NCI-H2029 treated with DMSO at 0.1 percent for 48 hours (cell line): ENCODE results near the gene SLC52A3.

Source experiments
- DNase-seq: peaks from one replicate; lab custom pipeline; 2025; lab: John Stamatoyannopoulos, UW

The SLC52A3 gene

DNA sequence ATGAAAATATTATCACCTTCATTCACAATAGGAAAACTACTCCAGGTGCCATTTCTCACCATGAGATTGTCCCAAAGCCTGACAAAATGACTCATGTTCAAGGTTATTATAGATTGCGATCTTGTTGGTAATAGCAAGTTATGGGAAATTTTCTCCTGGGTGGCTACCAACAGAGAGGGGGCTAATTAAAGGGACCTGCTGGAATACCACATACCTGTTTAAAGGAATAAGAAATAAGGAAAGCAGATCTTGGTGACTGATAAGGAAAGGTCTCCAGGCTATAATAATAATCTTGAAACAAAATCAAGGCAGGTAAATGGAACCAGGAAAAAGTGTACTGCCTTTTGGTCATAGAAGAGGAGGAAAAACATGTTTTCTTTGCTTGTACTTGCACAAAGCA is 1.4 kb downstream of the SLC52A3 start:
- DNase-seq, result no peak

DNA sequence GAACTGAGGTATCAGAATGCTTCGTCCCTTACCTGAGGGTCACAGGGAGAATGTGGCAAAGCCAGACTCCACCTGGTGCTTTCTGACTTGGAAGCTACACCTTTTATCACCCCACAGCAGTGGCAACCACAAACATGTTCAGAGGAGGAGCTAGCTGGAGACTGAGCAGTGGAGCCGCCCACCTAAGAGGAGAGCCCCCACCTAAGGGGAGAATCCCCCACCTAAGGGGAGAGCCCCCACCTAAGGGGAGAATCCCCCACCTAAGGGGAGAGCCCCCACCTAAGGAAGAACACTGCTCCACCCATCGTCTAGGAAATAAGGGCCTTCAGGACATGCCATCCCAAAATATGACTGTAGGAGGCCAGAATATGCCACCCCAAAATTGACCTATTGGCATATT is 4.0 kb downstream of the SLC52A3 start:
- no peak for DNase-seq

- no peak for DNase-seq
Measured at GRCh38 chr20:761418-762381, 6.6 kb downstream of the SLC52A3 start.

GRCh38 chr20:760751-761417 is 7.4 kb downstream of the SLC52A3 start:
- no peak for DNase-seq

DNA sequence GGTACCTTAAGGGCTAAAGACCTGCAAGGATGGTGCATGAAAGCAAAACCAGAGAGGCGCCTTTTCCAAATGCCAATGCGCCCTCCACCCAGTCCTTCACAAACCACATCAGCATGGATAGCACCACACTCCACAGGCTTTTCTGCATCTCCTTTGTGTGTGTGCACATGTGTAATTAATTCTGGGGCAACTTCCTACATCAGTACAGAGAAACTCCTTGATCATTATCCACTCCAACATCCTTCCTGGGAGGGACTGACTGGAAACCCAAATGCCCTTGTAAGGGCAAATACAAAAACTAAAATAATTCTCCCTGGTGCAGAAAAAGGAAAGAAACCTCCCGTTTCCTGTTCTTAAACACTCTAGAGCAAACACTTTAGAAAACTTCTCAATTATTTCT is 10.8 kb downstream of the SLC52A3 start:
- DNase-seq, result no peak

- DNase-seq, result no peak
Measured at GRCh38 chr20:755941-756340, 12.4 kb downstream of the SLC52A3 start.

GRCh38 chr20:754904-755303 is 13.4 kb downstream of the SLC52A3 start:
- no peak for DNase-seq

GRCh38 chr20:753897-754635 is 14.2 kb downstream of the SLC52A3 start:
- no peak for DNase-seq

- DNase-seq, result no peak
Measured at GRCh38 chr20:753136-753535, 15.2 kb downstream of the SLC52A3 start.

DNA sequence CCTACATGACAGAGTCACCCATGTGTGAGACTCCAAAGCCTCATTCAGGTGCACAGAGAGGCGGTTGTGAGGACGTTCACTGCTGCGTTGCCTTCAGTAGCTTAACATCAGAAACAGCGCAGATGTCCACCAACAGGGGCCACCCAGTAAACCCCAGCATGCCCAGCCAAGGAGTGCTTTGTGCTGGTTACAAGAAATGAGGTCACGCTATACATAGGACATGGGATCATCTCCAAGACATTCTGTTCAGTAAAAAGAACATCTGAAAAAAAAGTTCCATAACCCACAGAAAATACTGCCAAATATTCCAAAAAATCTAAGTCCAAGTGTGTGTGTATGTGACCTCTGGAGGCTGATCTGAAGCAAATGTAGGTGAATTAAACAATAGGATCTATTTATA is 16.0 kb downstream of the SLC52A3 start:
- DNase-seq, result no peak

- DNase-seq, result no peak
Measured at GRCh38 chr20:751761-752160, 16.5 kb downstream of the SLC52A3 start.

DNA sequence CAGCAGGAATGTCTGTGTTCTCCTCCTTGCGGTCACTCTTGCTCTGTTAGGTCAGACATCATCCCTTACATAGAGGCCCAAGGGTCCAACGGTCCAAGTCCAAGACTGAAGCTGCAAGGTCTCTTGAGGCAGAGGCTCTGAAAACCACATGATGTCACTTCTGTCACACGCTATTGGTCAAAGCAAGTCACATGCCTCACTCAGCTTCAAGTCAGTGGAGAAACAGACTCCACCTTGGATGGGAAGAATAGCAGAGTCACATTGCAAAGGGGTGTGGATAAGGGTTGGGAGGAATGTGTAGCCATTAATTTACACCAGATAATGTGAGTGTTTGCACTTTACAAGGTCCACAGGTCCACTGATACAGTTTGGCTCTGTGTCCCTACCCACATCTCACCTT is 17.5 kb downstream of the SLC52A3 start:
- DNase-seq, result no peak

- DNase-seq, result no peak
Measured at GRCh38 chr20:745683-746301, 22.5 kb downstream of the SLC52A3 start.

DNA sequence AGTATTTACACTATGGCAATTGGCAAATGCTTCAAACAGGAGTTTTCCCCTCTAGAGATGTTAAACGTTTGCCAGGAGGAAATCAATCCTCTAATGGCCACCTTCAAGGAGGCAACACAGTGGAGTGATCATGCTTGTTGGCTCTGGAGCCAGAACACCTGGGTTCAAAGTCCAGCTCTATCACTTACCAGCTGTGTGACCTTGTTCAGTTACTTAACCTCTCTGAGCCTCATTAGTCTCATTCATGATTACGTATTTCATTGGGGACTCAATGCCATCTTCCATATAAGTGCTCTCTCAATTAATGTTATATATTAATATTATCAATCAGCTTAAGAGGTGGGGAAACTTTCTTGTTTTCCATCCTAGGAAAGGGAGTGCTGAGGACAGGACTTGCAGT is 26.1 kb downstream of the SLC52A3 start:
- no peak for DNase-seq

DNA sequence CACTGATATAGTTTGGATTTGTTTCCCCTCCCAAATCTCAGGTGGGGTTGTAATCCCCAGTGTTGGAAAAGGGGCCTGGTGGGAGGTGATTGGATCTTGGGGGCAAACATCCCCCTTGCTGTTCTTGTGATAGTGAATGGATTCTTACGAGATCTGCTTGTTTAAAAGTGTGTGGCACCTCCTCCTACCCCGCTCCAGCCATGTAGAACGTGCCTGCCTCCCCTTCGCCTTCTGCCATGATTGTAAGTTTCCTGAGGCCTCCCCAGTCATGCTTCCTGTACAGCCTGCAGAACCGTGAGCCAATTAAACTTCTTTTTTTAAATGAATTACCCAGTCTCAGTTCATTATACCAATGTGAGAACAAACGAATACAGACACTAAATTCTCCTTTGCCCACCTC is 26.7 kb downstream of the SLC52A3 start:
- DNase-seq, result no peak

DNA sequence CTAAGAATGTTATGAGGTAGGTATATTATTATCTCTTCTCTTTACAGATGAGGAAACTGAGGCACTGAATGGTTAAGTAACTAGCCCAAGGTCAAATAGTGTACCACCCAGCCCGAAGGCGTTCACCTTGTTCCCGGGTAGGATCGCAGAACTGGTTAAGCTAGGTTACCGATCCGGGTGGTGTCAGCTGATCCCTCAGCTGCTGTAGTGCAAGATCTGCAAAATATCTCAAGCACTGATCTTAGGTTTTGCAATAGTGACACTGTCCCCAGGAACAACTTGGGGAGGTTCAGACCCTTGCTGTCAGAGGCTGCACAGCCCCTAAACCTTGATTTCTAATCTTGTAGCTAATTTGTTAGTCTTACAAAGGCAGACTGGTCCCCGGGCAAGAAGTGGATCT is 28.1 kb downstream of the SLC52A3 start:
- no peak for DNase-seq

GRCh38 chr20:739736-740135 is 28.6 kb downstream of the SLC52A3 start:
- DNase-seq, result no peak

- DNase-seq, result no peak
Measured at GRCh38 chr20:733861-734260, 34.4 kb downstream of the SLC52A3 start.

- DNase-seq, result no peak
Measured at GRCh38 chr20:732727-733126, 35.6 kb downstream of the SLC52A3 start.

GRCh38 chr20:731891-732560 is 36.3 kb downstream of the SLC52A3 start:
- DNase-seq, result no peak

DNA sequence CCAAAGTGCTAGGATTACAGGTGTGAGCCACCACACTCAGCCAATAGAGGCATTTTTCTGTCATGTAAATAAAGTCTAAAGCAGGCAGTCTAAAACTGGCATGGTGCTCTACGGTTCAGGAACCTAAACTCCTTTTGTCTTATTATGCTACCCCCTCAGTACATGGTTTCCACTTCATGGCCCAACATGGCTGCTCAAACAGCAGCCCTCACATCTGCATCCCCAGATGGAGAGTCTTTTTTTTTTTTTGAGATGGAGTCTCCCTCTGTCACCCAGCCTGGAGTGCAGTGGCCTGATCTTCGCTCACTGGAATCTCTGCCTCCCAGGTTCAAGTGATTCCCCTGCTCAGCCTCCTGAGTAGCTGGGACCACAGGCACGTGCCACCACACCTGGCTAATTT is 38.3 kb downstream of the SLC52A3 start:
- DNase-seq, result no peak
